Astrocyte of the spinal cord (primary cell): ENCODE results near the gene SIGMAR1.

ENCODE experiments used
- DNase-seq: peaks from one replicate; pipeline ENCODE4 v3.0.0; 2011; ENCODE audit warnings: low read depth, low spot score
- H3K4me3 ChIP-seq: 2 replicates; pipeline ENCODE4 v1.5.1; 2011; ENCODE audit warnings: low read depth, mild to moderate bottlenecking, low read length, moderate library complexity
- CTCF ChIP-seq: IDR thresholded peaks from 2 replicates; pipeline ENCODE4 v1.5.1; 2012; ENCODE audit warnings: low read depth, mild to moderate bottlenecking, low read length, inconsistent platforms
- in situ Hi-C: cut with HindIII; loops from 2 replicates; pipeline ENCODE4 v1.10.0; 2017; ENCODE audit warnings: low sequenced_read_pairs

SIGMAR1 gene

GRCh38 chr9:34603610-34604231, 33.9 kb downstream of the SIGMAR1 start:
- DNase-seq: peak; percentile 65
- H3K4me3 ChIP-seq: no peak overlapping the region
- in situ Hi-C loops: no loop called here
- peak; percentile 90 for TF ChIP-seq CTCF

- DNase-seq: no peak
- in situ Hi-C loops: no loop called here
- TF ChIP-seq CTCF: no peak
- H3K4me3 ChIP-seq: no peak overlapping the region
These were observed 35.5 kb downstream of the SIGMAR1 start for GRCh38 chr9:34601937-34602573.

GRCh38 chr9:34600908-34601307, 36.7 kb downstream of the SIGMAR1 start:
- in situ Hi-C loops: no loop called here
- no peak overlapping the region for H3K4me3 ChIP-seq
- no peak for TF ChIP-seq CTCF

GRCh38 chr9:34599546-34599945, 38.0 kb downstream of the SIGMAR1 start:
- no peak for DNase-seq
- in situ Hi-C loops: no loop called here
- no peak for TF ChIP-seq CTCF
- H3K4me3 ChIP-seq: no peak overlapping the region

More at GRCh38 chr9:34600908-34601307, 36.7 kb downstream of the SIGMAR1 start:
- DNase-seq: no peak

- in situ Hi-C loops: no loop called here
- no peak for TF ChIP-seq CTCF
- no peak overlapping the region for H3K4me3 ChIP-seq
- no peak for DNase-seq
These were observed 43.4 kb downstream of the SIGMAR1 start for GRCh38 chr9:34594177-34594576.

- no peak overlapping the region for H3K4me3 ChIP-seq
- DNase-seq: no peak
- TF ChIP-seq CTCF: no peak
- in situ Hi-C loops: no loop called here
These were observed 44.5 kb downstream of the SIGMAR1 start for GRCh38 chr9:34592895-34593601.
